ENCODE results near the gene COL8A1.
A peak's percentile ranks its signal among the peaks of the same experiment; 100 is the strongest.

COL8A1 gene

DNA sequence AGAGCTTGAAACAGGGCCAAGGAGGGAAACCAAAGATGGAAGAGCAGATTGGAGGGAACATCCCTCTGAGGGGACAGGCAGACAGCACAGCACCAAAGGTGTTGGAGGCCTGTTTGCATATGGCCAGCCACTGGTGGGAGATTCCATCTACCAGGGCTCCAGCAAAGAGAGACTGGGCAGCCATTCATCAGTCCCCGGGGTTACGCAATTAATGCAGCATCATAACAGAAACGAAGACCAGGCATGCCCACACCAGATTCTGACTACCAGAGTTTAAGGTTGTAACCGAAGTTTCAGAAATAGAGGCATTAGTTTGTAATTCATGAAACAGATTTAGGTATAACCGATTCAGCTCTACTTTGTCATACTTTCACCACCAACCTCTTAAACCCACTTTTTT is 58.1 kb downstream of the COL8A1 start:
- H4K20me1 ChIP-seq, result no peaks in the 10 kb centered on the region
- no peak overlapping the region for H3K9ac ChIP-seq
- no peak overlapping the region for H3K4me3 ChIP-seq
- H3K4me1 ChIP-seq, result no peaks in the 10 kb centered on the region
- no peak overlapping the region for H3K27ac ChIP-seq
- no peak overlapping the region for H3K4me2 ChIP-seq
- TF ChIP-seq Cebpa-rat (IDR thresholded peaks at IDR 0.05), result peak in 7 of 11 experiments; percentile 7 to 54 (median 22); a peak in 5 of 22 replicates
- H3K36me3 ChIP-seq, result no peaks in the 10 kb centered on the region
- H3K27me3 ChIP-seq, result no peaks in the 10 kb centered on the region
- H3K9me3 ChIP-seq (replicated peaks in 1 of 11), result no peaks in the 10 kb centered on the region

DNA sequence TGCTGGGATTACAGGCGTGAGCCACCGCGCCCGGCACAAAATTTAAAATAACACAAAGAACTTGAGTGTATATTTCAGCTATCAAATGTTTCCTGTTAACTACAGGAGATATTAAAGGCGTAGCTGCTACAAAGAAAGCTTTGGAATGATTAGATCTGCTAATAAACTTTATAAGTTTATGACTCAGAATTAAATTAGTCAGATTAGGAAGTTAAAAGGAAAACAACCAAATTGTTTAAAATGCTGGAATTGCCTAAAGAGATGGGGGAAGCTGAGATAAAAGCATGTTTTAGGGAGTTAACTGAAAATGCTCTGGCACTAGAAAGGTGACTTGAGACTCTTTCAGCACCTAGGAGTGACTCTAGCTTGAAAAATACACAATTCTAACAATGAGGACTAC is 58.9 kb downstream of the COL8A1 start:
- Histone ChIP-seq H3K36me3 (no peaks in the 10 kb centered on the region), H3K27me3 (no peaks in the 10 kb centered on the region), H3K4me2 (no peak overlapping the region), H3K27ac (no peak overlapping the region), H3K9me3 (replicated peaks in 1 of 11) (no peaks in the 10 kb centered on the region), H3K9ac (no peak overlapping the region), H3K4me3 (no peak overlapping the region), H4K20me1 (no peaks in the 10 kb centered on the region), H3K4me1 (no peaks in the 10 kb centered on the region)
- TF ChIP-seq Cebpa-rat (IDR thresholded peaks at IDR 0.05), result no peak

DNA sequence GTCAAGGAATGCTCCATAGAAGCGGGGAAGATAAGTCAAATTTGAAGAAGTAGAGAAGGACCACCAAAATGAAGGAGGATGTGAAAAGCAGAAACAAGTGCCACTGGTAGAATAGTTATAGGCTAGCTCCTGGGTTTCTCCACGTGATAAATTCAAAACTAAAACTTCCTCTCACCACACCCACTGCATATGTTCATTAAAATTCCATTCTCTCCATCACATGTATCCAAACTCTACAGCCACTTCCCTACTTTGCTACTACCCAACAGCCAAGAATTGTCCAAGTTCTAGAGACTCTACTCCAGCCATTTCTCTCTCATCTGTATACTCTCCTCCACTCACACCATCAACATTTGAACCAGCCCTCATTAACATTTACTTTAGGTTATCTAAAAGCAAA is 60.5 kb downstream of the COL8A1 start:
- no peak overlapping the region for H3K9ac ChIP-seq
- H3K4me1 ChIP-seq, result no peaks in the 10 kb centered on the region
- H3K9me3 ChIP-seq (replicated peaks in 1 of 11), result no peaks in the 10 kb centered on the region
- no peaks in the 10 kb centered on the region for H3K27me3 ChIP-seq
- no peak overlapping the region for H3K4me3 ChIP-seq
- H3K36me3 ChIP-seq, result no peaks in the 10 kb centered on the region
- H4K20me1 ChIP-seq, result no peaks in the 10 kb centered on the region
- TF ChIP-seq Cebpa-rat (IDR thresholded peaks at IDR 0.05), result no peak
- H3K27ac ChIP-seq, result no peak overlapping the region
- no peak overlapping the region for H3K4me2 ChIP-seq

DNA sequence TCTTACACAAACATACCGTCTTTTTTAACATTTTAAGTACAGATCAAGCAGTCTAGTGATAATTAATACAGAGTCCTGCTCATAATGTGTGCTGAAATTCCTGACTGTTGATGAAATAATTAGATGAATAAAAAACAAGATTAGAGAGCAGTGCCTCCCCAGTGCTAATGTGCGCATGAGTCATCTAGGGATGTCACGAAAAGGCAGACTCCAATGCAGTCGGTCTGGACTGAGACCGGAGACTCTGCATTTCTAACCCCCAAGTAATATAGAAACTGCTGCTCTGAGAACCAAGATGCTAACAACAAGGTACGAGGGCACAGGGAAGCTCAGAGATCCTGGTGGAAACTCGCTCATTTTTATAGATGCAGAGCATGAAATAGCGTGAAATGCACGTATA is 61.4 kb downstream of the COL8A1 start:
- H3K36me3 ChIP-seq, result no peaks in the 10 kb centered on the region
- H4K20me1 ChIP-seq, result no peaks in the 10 kb centered on the region
- no peaks in the 10 kb centered on the region for H3K4me1 ChIP-seq
- TF ChIP-seq Cebpa-rat (IDR thresholded peaks at IDR 0.05), result no peak
- H3K27ac ChIP-seq, result no peak overlapping the region
- no peak overlapping the region for H3K4me2 ChIP-seq
- H3K4me3 ChIP-seq, result no peak overlapping the region
- H3K27me3 ChIP-seq, result no peaks in the 10 kb centered on the region
- no peak overlapping the region for H3K9ac ChIP-seq
- no peaks in the 10 kb centered on the region for H3K9me3 ChIP-seq (replicated peaks in 1 of 11)

DNA sequence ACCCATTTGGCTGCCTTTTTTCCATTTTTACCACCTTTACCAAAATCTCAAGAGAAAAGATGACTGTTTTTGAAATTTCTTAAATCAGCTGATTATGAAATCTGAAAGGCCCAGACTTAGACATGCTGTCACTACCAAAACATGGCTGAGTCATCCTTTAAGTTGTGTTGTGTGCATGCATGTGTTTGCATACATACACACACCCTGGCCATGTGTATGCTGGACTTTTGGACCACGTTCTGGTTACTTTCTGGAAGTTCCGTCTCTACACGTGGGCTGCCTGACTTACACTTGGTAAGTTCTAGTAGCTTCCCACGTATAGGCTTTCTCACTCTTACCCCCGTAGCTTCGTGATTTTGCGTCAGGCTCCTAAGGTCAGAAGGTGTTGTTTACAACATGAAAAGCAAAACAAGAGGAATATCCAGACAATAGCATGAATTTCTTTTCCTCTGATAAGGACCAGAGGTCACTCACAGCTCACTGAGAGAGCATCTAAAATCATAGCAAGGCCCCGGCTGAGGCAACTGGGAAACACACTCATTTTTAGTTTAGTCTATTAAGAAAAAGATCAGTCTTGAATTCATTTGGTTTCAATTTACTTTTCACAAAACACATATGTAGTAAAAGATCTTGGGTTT is 62.4 kb downstream of the COL8A1 start:
- H3K27me3 ChIP-seq, result no peaks in the 10 kb centered on the region
- H4K20me1 ChIP-seq, result no peaks in the 10 kb centered on the region
- no peak overlapping the region for H3K27ac ChIP-seq
- H3K9ac ChIP-seq, result no peak overlapping the region
- H3K9me3 ChIP-seq (replicated peaks in 1 of 11), result no peaks in the 10 kb centered on the region
- no peaks in the 10 kb centered on the region for H3K4me1 ChIP-seq
- H3K4me2 ChIP-seq, result no peak overlapping the region
- no peaks in the 10 kb centered on the region for H3K36me3 ChIP-seq
- H3K4me3 ChIP-seq, result no peak overlapping the region
- TF ChIP-seq Cebpa-rat (IDR thresholded peaks at IDR 0.05), result no peak

DNA sequence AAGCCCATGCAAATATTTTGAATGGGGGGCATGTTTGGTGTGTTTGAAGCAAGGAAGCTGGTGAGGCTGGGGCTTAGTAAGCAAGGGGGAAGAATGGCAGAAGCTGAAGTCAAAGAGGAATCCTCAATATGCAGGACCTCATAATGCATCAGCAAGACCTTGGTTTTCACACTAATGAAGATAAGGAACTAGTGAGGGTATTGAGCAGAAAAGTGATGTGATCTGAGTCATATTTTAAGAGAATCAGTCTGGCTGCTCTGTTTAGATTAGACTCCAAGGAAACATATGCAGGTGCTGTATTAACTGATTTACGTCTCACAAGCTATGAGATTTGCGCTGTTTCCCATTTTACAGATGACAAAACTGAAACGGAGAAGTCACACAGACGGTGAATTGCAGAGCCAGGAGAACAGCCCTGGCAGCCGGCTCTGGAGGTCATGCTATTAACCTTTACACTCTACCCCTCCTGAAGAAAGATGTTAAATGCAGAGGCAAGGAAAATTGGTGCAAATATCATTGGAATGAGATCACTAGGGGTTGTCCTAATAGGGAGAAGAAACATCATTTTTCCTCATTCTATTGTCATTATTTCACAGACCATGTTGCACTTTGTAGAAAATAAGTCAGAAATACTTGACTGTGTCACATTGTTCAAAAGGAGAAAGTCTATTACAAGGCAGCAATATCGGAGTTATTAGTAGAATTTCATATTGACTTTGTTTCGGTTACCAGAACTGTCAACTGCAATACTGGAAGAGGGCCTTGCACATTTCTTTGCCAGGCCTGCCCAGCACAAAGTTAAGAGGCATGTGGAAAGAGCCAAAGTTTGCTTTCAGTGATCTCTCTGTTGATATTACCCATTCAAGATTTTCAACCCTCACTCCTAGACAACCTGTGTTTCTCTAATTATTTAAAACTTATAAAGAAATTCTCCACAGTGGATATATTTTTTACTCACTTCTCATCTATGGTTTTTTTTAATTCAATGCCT is 64.9 kb downstream of the COL8A1 start:
- H3K4me2 ChIP-seq, result no peak overlapping the region
- H3K27ac ChIP-seq, result no peak overlapping the region
- H3K27me3 ChIP-seq, result no peaks in the 10 kb centered on the region
- no peaks in the 10 kb centered on the region for H3K9me3 ChIP-seq (replicated peaks in 1 of 11)
- no peaks in the 10 kb centered on the region for H4K20me1 ChIP-seq
- no peak overlapping the region for H3K9ac ChIP-seq
- H3K4me3 ChIP-seq, result no peak overlapping the region
- no peaks in the 10 kb centered on the region for H3K36me3 ChIP-seq
- H3K4me1 ChIP-seq, result no peaks in the 10 kb centered on the region
- no peak for TF ChIP-seq Cebpa-rat (IDR thresholded peaks at IDR 0.05)

DNA sequence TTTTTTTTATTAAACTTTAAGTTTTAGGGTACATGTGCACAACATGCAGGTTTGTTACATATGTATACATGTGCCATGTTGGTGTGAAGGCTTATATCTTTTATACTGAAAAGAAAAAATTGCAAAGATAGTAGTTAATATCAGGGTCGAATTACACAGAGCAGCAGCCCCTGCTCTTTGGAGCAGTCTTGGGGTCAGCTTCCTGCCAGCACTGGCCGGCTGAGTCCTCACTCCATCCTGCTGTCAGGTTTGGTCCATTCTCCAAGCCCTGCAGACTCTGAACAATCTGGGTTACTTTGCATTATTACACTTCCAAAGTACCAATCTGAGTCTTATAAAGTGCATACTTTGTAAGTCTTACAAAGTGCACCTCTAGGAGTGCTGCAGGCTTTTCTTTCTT is 66.0 kb downstream of the COL8A1 start:
- Histone ChIP-seq H3K27me3 (no peaks in the 10 kb centered on the region), H3K9ac (no peak overlapping the region), H3K4me2 (no peak overlapping the region)

DNA sequence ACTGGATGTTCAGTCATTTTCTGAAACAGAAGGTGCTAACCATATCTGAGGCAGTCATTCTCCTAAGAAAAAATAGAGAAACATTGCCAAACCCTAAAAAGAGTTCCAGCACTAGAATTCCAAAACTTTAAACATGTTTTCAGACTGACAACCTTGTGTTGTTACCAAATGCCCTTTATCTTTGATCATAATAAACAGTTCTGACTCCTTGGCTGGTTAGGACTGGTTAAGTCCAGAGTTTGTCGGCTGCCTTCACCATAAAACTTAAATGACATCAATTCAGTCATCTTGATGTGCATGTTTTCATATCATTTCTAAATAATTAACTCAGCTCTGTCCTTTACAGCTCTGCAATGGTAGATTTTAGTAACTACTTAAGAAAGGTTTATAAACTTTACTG is 68.0 kb downstream of the COL8A1 start:
- Histone ChIP-seq H3K36me3 (no peaks in the 10 kb centered on the region), H3K27me3 (no peaks in the 10 kb centered on the region), H3K9ac (no peak overlapping the region), H3K4me2 (no peak overlapping the region), H4K20me1 (no peaks in the 10 kb centered on the region), H3K27ac (no peak overlapping the region), H3K4me1 (no peaks in the 10 kb centered on the region), H3K4me3 (no peak overlapping the region), H3K9me3 (replicated peaks in 1 of 11) (no peaks in the 10 kb centered on the region)
- no peak for TF ChIP-seq Cebpa-rat (IDR thresholded peaks at IDR 0.05)

More for the DNA sequence above, 66.0 kb downstream of the COL8A1 start:
- Histone ChIP-seq H3K4me3 (no peak overlapping the region), H3K9me3 (replicated peaks in 1 of 11) (no peaks in the 10 kb centered on the region), H3K4me1 (no peaks in the 10 kb centered on the region), H3K36me3 (no peaks in the 10 kb centered on the region), H3K27ac (no peak overlapping the region), H4K20me1 (no peaks in the 10 kb centered on the region)
- no peak for TF ChIP-seq Cebpa-rat (IDR thresholded peaks at IDR 0.05)

DNA sequence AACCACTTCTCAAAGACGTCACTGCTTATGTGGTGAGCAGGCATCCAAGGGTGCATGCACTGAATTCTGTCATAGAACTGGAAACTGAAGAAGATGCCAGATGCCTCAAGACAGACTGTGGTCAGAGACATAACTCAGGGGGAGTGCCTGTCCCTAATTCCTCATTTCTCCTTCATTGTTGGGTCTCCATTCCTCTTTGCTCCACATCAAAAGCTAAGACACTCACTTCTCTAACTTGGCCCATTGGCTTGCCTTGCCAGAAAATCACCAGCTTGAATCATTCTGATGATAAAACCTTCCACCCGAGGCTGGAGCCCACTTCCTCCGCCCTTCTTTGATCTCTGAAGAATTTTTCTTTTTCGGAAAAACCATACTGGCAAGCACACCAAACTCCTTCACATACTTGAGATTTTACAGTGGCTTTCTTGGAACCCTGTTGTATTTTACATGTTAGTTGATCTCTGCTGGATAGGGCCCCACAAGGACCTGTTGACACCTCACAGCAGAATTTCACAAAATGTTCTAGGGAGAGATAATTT is 69.9 kb downstream of the COL8A1 start:
- TF ChIP-seq Cebpa-rat (IDR thresholded peaks at IDR 0.05), result no peak
- H3K36me3 ChIP-seq, result no peaks in the 10 kb centered on the region
- H4K20me1 ChIP-seq, result no peaks in the 10 kb centered on the region
- H3K4me2 ChIP-seq, result no peak overlapping the region
- no peaks in the 10 kb centered on the region for H3K27me3 ChIP-seq
- no peaks in the 10 kb centered on the region for H3K9me3 ChIP-seq (replicated peaks in 1 of 11)
- no peaks in the 10 kb centered on the region for H3K4me1 ChIP-seq
- H3K9ac ChIP-seq, result no peak overlapping the region
- no peak overlapping the region for H3K4me3 ChIP-seq
- no peak overlapping the region for H3K27ac ChIP-seq

Data from BLaER1 treated with 17β-estradiol and CSF1 and Interleukin-3, amounts not matched to agents 10 nM and 100 nM (cell line).